IPS-NIHi11 (cell line): Measurements from ENCODE around the gene KCNC2.

ENCODE experiments used
- DNase-seq: peaks from one replicate; pipeline ENCODE4 v3.0.0; 2012; ENCODE audit warnings: mixed read lengths, low spot score

The KCNC2 gene

DNA sequence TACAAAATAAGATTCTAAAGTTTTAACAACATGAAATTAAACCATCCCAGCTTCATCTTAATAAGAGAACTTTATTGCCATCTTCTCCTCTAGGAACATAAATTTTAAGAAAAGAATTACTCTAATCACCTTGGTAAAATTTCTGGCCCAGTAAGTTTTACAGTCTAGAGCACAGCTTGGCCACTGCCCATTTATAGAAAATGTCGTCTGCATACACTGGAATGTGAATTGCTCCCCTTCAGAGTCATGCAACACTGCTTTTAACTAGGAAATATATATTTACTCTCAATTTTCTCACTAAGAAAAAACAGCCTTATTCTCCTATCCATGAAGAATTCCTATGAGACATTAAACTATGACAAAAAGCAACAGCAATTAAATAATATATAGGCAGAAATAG lies 48.2 kb downstream of the KCNC2 start:
- no peak for DNase-seq

DNA sequence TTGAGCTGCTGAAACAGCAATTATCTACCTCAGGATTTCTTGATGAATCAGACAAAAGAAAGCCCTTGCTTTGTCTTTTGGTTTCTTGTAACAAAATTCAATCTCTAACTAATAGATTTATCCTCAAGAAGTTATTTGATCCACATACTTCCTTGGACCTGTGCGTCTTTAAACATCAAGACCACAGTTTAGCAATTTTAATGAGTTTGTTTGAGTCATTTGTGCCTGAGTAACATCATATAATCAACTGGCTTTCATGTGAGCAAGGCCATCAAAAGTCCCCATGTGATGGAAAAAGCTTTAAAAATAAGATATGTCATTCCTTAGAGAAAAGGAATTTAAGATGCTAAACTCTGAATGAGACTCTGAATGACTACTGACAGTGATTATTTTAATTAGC lies 52.3 kb downstream of the KCNC2 start:
- DNase-seq: no peak

- DNase-seq: no peak
Observed at GRCh38 chr12:75155962-75156361, 53.7 kb downstream of the KCNC2 start.

DNA sequence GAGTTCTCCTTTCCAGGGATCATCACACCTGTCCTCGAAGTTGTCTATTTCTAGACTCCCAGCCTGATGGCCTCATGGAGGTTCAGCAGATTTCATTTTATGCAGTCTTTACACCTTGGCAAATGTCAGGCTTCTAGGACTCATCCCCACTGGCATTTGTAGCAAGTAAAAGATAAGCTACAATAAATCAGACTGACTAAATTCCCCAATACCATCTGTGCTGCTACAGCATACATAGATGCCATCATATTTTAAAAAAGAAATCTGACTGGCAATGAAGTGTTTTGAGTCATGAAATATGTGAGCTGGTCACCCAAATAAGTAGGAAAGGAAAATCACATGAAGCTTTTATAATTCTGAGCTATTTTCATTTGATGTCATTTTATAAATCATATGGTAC lies 55.3 kb downstream of the KCNC2 start:
- no peak for DNase-seq

- no peak for DNase-seq
Observed at GRCh38 chr12:75139196-75139595, 70.4 kb downstream of the KCNC2 start.

DNA sequence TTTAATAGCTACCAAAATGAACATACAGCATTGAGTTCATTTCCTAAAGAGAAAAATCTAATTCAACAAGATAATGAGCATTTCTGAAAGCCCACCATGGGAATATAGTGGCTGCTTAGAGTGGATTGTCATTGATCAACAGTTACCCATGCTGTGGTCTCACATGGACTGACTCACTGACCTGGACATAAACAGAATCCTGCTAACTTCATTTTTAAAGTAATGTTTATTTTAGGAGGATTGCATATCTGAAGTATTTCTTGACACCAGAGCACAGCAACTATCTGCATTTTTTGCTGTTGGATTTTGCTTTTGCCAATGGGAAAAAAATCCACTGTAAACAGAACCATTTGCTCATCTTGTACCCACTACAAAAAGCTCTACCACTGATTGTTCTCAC lies 71.7 kb downstream of the KCNC2 start:
- DNase-seq: no peak

DNA sequence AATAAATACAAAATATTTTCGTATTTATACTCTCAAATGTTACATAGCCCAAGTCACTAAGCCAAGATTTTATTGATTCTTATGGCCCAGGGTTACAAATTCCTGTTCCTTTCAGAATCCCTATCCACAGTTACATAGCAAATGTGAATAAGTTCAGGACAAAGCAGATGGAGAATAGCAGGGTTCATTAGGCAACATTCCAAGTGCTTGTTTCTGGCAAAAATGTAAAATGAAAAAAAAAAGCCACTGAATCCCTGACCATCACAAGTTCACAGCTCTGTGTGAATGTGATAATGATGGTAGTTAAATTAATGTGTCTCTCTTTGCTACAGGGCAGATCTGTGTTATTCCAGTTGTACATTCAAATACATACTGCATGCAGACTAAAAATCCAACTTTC lies 74.6 kb downstream of the KCNC2 start:
- no peak for DNase-seq

GRCh38 chr12:75130811-75131210 lies 78.8 kb downstream of the KCNC2 start:
- DNase-seq: no peak

DNA sequence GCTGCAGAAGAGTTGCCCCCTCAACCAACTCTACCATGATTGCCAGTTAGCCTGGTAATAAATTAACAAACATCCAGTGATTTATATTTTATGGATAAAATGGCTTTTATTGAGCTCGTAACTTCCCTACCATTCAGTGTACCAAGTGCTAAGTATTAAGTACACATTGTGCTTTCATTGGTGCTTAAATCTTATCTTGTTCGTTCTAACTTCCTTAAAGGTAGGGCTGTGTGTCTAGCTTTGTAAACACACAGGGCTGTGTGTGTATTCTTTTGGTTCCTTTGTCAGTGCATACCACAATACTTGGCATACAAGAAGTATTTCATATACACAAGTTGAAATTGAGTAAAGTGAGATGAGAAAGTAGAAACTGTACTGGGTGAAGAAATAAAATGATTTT lies 80.4 kb downstream of the KCNC2 start:
- DNase-seq: no peak

DNA sequence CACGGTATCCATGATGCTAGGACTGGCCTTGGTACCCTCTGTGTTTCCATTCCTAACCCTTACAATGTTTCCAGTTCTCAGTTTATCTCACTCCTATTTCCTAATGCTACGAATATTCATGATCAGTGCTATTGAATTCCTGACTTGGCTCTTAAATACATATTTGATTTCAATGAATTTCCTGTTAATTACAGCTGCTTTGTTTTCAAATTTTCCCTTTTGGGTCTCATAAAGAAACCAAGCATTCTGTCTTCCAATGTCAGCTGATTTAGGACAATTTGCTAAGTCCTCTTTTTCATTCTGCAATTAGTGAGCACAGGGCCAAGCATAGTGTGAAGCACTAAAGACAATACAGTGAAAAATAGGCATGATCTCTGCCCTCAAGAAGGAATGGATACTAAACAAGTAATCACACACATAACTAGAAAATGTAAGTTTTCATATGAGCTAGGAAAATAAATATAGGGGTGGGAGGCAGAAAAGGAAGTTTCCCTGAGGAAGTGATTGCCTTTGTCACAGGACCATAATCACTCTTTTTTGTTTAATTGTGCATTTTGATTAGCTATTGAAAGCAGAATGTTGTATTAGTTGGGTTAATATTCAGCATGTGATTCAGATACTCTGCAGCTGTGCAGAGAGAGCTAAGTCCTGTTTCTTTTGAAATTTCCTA lies 88.5 kb downstream of the KCNC2 start:
- DNase-seq: no peak

- DNase-seq: peak; percentile 23
Observed at GRCh38 chr12:75120311-75120711, 89.3 kb downstream of the KCNC2 start.

DNA sequence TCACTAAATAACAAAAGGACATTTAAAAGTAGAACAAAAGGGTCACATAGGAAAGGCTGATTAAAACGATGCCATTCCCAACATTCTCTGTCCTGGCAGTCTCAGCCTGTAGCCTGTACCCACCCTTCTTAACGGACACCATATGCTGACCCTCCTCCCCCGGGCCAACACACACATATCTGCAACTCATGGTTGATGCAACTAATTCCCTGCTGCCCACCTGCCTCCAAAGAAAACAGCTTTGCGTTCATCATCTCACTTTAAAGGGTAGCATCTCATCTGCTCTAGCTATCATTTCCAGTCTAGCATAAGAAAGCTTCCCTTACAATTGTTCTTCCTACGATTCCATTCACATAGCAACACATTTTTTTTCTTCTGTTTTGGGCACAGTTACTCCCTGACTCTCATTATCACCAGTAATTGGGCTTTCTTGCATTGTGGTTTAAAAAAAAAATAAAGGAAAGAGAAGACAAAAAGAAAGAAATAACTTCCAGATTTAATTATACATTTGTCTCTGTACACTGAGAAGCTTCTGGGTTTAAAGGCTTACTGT lies 92.9 kb downstream of the KCNC2 start:
- no peak for DNase-seq

GRCh38 chr12:75115748-75116147 lies 93.9 kb downstream of the KCNC2 start:
- no peak for DNase-seq

- no peak for DNase-seq
Observed at GRCh38 chr12:75103822-75104221, 105.8 kb downstream of the KCNC2 start.

DNA sequence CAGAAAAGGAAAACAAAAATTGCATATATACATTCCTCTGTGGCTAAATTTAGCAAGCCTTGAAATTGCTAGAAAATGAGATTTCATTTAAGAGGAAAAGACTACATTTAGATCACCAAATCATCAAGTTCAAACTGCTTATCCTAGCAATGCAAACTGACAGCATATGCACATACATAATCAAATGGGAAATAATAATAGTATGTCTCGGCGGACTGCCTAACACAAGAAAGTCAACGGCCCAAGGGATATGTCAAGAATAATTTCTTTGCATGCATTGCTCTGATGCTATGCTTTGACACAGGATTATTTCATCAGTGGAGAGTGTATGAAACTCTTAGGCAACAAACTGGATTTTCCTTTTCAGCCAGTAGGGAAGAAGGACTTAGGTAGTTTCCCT lies 107.9 kb downstream of the KCNC2 start:
- DNase-seq: no peak

DNA sequence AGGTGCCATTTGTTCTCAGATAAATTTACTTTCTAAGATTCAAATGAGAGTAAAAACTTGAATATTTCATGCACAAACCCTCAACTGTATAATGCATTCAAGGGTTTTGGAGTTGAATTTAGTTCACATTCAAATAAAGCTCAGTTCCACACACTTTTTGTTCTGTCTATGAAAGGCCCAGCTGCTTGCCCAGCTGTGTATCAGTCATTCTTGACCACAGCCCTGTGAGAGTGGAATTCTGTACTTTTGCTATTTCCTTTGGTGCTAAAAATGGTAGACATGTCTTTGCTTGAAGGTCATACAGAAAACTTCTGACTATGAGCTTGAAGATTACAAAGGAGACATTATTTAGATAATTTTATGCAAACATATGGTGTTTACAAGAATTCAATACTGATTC lies 110.4 kb downstream of the KCNC2 start:
- no peak for DNase-seq

DNA sequence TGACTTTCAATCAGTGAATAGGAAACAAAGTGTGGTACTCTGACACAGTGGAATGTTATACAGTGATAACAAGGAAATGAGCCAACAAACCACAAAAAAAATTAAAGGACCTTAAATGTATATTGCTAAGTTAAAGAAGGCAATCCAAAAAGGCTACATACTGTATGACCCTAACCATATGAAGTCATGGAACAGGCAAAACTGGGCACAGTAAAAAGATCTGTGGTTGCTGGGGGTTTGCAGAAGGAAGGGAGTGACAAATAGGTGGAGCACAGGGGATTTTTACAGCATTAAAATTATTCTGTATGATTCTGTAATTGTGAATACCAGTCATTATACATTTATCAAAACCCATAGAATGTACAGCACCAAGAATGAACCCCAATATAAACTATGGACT lies 112.6 kb downstream of the KCNC2 start:
- DNase-seq: no peak

GRCh38 chr12:75087654-75088053 lies 122.0 kb downstream of the KCNC2 start:
- no peak for DNase-seq

- no peak for DNase-seq
Observed at GRCh38 chr12:75086091-75087038, 123.3 kb downstream of the KCNC2 start.

DNA sequence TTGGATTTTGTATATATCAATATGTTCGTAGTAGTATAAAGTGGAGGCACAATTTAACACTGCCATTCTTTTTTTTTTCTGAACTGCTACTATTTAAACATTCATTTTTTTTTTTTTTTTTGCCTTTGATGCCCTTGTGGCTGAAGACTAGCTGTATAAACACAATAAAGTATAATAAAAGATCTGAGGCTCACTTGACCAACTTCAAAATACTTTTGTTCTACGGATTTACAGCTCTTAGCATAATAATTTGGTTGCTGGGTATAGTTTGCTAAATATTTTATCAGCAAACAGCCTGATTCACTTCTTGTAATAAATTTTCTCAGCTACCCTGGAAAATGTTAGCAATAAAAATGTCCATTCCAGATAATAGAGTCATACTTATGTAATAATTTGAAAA lies 128.3 kb downstream of the KCNC2 start:
- no peak for DNase-seq

DNA sequence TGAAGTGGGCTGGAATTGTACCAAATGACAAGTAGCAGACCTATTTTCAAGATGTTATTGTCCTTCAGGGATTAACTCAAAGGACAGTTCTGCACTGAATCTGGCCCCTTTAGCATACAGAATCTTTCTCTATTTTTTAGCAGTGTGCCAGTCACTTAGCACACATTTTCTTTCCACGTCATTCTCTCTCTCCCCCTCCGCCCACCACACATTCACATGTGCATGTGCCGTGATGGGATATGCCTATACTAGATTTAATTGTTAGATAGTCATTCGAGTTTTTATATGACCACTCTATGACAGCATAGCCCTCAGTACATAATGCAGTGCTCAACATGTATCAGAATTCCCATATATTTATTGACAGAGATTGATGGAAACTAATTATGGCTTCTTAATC lies 129.1 kb downstream of the KCNC2 start:
- DNase-seq: no peak

- no peak for DNase-seq
Observed at GRCh38 chr12:75065482-75065881, 144.2 kb downstream of the KCNC2 start.

GRCh38 chr12:75062691-75063090 lies 146.9 kb downstream of the KCNC2 start:
- no peak for DNase-seq
